SK-N-MC (cell line): ENCODE results near the gene FHAD1.
A peak's percentile ranks its signal among the peaks of the same experiment; 100 is the strongest.

Experiments
- DNase-seq: peaks from one replicate; pipeline ENCODE4 v3.0.0-alpha.2; 2011; ENCODE audit warnings: low read depth, low spot score
- H3K27ac ChIP-seq: fragments of 200-600 bp; sonication (generic); 2 replicates; pipeline ENCODE4 v1.5.1; 2016; ENCODE audit warnings: mixed run types
- H3K36me3 ChIP-seq: fragments of 200-600 bp; sonication (generic); 2 replicates; pipeline ENCODE4 v1.6.1; 2017; ENCODE audit warnings: antibody characterized with exemption, low read length, mixed read lengths; ENCODE audit not compliant: insufficient read depth
- H3K4me3 ChIP-seq: fragments of 200-600 bp; sonication (generic); 2 replicates; pipeline ENCODE4 v1.5.1; 2016
- H3K9ac ChIP-seq: fragments of 200-600 bp; sonication (generic); 2 replicates; pipeline ENCODE4 v1.8.0; 2017; ENCODE audit warnings: mixed run types, mixed read lengths; ENCODE audit not compliant: insufficient read length
- H3K9me3 ChIP-seq: fragments of 200-600 bp; sonication (generic); 2 replicates; pipeline ENCODE4 v1.6.1; 2017; ENCODE audit warnings: low read depth, mild to moderate bottlenecking, antibody characterized with exemption, low read length, moderate library complexity, mixed read lengths
- EZH2 ChIP-seq: fragments of 200-600 bp; sonication (generic); IDR thresholded peaks from one replicate; pipeline ENCODE4 v1.6.1; 2017; ENCODE audit warnings: antibody characterized with exemption
- FOXP2 ChIP-seq: optimal IDR thresholded peaks from 2 replicates; pipeline ENCODE3; 2011; ENCODE audit warnings: mild to moderate bottlenecking, moderate library complexity; ENCODE audit not compliant: insufficient read depth; ENCODE audit errors: extremely low read length, control extremely low read depth
- POLR2AphosphoS5 ChIP-seq: IDR thresholded peaks from 2 replicates; pipeline ENCODE4 v1.6.1; 2012; ENCODE audit warnings: mild to moderate bottlenecking, low read depth, low read length, borderline replicate concordance

Gene FHAD1

GRCh38 chr1:15336866-15337265 is 89.8 kb downstream of the FHAD1 start:
- Histone ChIP-seq H3K36me3 (no peaks in the 10 kb centered on the region), H3K4me3 (no peak overlapping the region), H3K27ac (no peak overlapping the region), H3K9me3 (no peaks in the 10 kb centered on the region), H3K9ac (no peak overlapping the region)
- DNase-seq, result no peak
- TF ChIP-seq EZH2 (no peak), FOXP2 (no peak), POLR2AphosphoS5 (no peak)

DNA sequence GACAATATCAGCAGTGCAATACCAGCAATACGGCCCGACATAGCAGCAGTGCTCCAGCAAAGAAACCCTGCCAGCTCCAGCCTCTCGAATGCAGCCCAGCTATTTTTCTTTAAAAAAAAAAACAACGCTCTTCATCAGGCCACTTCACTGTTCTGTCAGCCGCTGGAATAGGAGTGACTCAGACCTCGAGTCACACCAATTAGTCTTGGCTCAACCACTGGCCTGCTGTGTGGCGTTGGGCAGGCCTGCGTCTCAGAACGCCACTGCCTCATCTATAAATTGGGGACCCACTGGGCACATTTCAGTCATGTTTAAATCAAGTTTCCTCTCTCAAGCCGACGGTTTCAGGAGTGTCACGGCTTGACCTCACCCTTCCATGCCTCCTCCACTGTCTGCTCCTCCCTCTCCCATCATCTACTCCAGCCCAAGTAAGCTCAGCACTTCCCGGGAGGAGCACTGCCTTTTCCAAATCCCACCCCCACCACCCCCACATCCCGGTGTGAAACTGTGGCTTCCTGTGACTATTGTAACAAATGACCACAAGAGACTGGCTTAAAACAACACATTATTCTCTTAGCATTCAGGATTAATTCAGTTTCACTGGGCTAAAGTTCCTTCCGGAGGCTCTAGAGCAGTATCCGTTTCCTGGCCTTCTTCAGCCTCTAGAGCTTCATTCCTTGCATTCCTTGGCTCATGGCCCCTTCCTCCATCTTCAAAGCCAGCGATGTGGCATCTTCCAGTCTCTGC is 90.8 kb downstream of the FHAD1 start:
- Histone ChIP-seq H3K36me3 (no peaks in the 10 kb centered on the region), H3K9me3 (no peaks in the 10 kb centered on the region), H3K27ac (no peak overlapping the region), H3K9ac (no peak overlapping the region), H3K4me3 (no peak overlapping the region)
- TF ChIP-seq EZH2, result no peak
- no peak for TF ChIP-seq POLR2AphosphoS5
- no peak for TF ChIP-seq FOXP2
- DNase-seq, result no peak

DNA sequence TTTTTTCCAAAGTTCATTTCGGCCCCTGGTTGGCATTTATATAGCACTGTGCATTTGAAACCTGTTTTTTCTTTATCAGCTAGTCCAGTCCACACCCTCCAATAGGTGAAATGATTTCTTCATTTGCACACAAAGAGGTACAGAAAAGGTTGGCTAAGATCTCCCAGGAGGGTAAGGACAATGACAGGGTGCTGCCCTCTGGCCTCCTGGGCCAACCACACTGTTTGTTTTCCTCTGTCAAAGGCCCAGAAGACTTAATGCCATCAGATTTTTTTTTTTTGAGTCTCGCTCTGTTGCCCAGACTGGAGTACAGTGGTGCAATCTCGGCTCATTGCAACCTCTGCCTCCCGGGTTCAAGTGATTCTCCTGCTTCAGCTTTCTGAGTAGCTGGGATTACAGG is 92.5 kb downstream of the FHAD1 start:
- H3K36me3 ChIP-seq, result no peaks in the 10 kb centered on the region
- DNase-seq, result no peak
- no peak overlapping the region for H3K9ac ChIP-seq
- H3K4me3 ChIP-seq, result no peak overlapping the region
- H3K27ac ChIP-seq, result no peak overlapping the region
- TF ChIP-seq POLR2AphosphoS5 (no peak), FOXP2 (no peak), EZH2 (no peak)
- no peaks in the 10 kb centered on the region for H3K9me3 ChIP-seq

- no peak overlapping the region for H3K27ac ChIP-seq
- H3K9me3 ChIP-seq, result no peaks in the 10 kb centered on the region
- DNase-seq, result no peak
- H3K9ac ChIP-seq, result peak overlapping the region; percentile 7
- TF ChIP-seq EZH2 (no peak), FOXP2 (no peak), POLR2AphosphoS5 (no peak)
- no peaks in the 10 kb centered on the region for H3K36me3 ChIP-seq
- no peak overlapping the region for H3K4me3 ChIP-seq
These were observed 94.2 kb downstream of the FHAD1 start for GRCh38 chr1:15341228-15341627.

DNA sequence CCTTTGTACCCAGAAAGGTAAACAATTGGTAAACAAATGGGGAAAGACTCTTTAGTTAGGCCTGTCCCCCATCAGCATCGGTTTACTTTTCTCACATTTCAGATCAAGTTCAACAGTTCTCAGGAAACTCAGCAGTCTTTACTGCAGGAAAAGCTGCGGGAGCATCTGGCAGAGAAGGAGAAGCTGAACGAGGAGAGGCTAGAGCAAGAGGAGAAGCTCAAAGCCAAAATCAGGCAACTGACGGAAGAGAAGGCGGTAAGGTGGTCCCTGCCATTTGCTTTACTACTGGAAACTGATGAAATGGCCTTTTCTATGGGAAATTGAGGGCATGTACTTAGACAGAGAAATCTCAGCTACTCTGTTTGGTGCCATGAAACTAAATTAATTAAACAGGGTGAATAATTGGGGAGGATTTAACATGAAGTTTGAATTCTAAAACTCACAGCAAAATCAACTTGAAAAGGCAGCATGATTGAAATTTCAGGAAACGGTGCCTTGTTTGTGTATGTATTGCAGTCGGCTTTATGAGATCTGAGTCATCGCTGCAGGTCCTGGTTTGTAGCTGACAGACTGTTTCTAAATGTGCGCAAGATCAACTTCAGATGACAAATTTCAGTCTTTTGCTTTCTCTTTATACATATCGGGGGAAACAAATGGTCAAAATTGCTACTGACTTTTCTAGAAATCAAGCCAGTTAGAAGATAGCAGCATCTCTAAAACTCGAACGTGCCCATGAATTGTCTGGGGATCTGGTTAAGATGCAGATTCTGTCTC is 94.8 kb downstream of the FHAD1 start:
- Histone ChIP-seq H3K9me3 (no peaks in the 10 kb centered on the region), H3K4me3 (no peak overlapping the region), H3K36me3 (no peaks in the 10 kb centered on the region), H3K27ac (no peak overlapping the region), H3K9ac (peak overlapping the region; percentile 7)
- TF ChIP-seq POLR2AphosphoS5 (no peak), FOXP2 (no peak), EZH2 (no peak)
- DNase-seq, result no peak

DNA sequence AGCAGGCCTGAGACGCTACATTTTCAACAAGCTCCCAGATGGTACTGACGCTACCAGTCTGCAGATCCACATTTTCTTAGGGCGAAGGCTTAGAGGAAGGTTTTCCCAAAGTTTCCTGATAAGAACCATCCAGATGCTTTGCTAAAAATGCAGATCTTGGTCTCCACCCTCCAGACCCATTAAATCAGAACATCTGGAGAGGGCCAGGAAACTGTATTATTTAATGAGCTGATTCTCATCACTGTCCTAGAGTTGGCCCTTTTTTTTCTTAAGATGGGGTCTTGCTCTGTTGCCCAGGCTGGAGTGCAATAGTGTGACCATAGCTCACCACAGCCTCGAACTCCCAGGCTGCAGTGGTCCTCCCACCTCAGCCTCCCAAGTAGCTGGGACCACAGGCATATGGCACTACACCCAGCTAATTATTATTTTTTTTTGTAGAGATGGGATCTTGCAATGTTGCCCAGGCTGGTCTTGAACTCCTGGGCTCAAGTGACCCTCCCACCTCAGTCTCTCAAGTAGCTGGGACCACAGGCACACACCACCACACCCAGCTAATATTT is 95.5 kb downstream of the FHAD1 start:
- TF ChIP-seq POLR2AphosphoS5 (no peak), EZH2 (no peak), FOXP2 (no peak)
- no peaks in the 10 kb centered on the region for H3K36me3 ChIP-seq
- H3K27ac ChIP-seq, result no peak overlapping the region
- H3K9me3 ChIP-seq, result no peaks in the 10 kb centered on the region
- no peak overlapping the region for H3K9ac ChIP-seq
- no peak overlapping the region for H3K4me3 ChIP-seq
- no peak for DNase-seq

- Histone ChIP-seq H3K9me3 (no peaks in the 10 kb centered on the region), H3K27ac (no peak overlapping the region), H3K9ac (no peak overlapping the region), H3K36me3 (no peaks in the 10 kb centered on the region), H3K4me3 (no peak overlapping the region)
- DNase-seq, result no peak
- TF ChIP-seq FOXP2, result no peak
- no peak for TF ChIP-seq POLR2AphosphoS5
- TF ChIP-seq EZH2, result no peak
These were observed 96.1 kb downstream of the FHAD1 start for GRCh38 chr1:15343099-15343498.

GRCh38 chr1:15343729-15344128 is 96.7 kb downstream of the FHAD1 start:
- DNase-seq, result no peak
- H3K4me3 ChIP-seq, result no peak overlapping the region
- H3K9me3 ChIP-seq, result no peaks in the 10 kb centered on the region
- H3K9ac ChIP-seq, result no peak overlapping the region
- H3K36me3 ChIP-seq, result no peaks in the 10 kb centered on the region
- no peak overlapping the region for H3K27ac ChIP-seq
- TF ChIP-seq FOXP2 (no peak), POLR2AphosphoS5 (no peak), EZH2 (no peak)

GRCh38 chr1:15344380-15344779 is 97.4 kb downstream of the FHAD1 start:
- Histone ChIP-seq H3K27ac (no peak overlapping the region), H3K9me3 (no peaks in the 10 kb centered on the region), H3K36me3 (no peaks in the 10 kb centered on the region), H3K9ac (no peak overlapping the region), H3K4me3 (no peak overlapping the region)
- DNase-seq, result no peak
- TF ChIP-seq FOXP2 (no peak), EZH2 (no peak), POLR2AphosphoS5 (no peak)
